Measurements from ENCODE around the gene INPP4A.

DNA sequence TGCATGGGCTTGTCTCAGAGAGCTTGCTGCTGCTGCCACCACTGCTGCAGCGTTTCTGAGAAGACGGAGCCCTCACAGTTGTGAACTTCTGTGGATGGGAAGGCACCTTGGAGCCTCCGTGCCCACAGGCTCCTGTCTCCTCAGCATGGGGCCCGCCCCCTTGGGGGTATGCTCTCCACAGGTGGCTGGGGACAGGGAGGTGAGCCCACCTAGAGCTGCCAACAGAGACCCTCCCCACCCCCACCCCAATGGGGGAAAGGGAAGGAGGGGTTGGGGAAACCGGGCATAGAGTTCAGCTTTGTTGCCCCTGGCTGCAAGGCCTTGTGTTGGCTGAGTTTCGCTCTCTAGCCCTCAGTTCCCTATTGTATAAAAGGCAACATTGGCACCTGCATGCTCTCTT, 76.1 kb downstream of the INPP4A start:
- no peak for TF ChIP-seq POLR2A (IDR thresholded peaks at IDR 0.05)
- TF ChIP-seq, protein P1, sequence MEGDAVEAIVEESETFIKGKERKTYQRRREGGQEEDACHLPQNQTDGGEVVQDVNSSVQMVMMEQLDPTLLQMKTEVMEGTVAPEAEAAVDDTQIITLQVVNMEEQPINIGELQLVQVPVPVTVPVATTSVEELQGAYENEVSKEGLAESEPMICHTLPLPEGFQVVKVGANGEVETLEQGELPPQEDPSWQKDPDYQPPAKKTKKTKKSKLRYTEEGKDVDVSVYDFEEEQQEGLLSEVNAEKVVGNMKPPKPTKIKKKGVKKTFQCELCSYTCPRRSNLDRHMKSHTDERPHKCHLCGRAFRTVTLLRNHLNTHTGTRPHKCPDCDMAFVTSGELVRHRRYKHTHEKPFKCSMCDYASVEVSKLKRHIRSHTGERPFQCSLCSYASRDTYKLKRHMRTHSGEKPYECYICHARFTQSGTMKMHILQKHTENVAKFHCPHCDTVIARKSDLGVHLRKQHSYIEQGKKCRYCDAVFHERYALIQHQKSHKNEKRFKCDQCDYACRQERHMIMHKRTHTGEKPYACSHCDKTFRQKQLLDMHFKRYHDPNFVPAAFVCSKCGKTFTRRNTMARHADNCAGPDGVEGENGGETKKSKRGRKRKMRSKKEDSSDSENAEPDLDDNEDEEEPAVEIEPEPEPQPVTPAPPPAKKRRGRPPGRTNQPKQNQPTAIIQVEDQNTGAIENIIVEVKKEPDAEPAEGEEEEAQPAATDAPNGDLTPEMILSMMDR (IDR thresholded peaks at IDR 0.05): no peak
